Glomerular endothelial cell (primary cell): ENCODE measurements around the gene PGGHG. TPM values are rescaled to one million over a fixed set of nuclear protein-coding genes. Genes with fewer than 3 reads are reported as not detected.
"Not testable (repeated sequence)": the region's sequence is repeated elsewhere in the genome, so short reads cannot be mapped to it uniquely, and the experiment has no call there.

Source experiments
- DNase-seq: peaks from one replicate; pipeline ENCODE4 v3.0.0-alpha.2; 2011; ENCODE audit warnings: low read depth, low spot score; ENCODE audit errors: extremely low read depth
- total RNA-seq: library from RNA; depleted of rRNA; stranded (reverse); fragments of >200 nt; gene quantifications from 2 replicates; pipeline ENCODE4 v1.2.3, GENCODE V29; 2015

PGGHG gene
- total RNA-seq, 1 donor from 2014 or later: 40.7 TPM

GRCh38 chr11:326842-327580 is 38.1 kb downstream of the PGGHG start:
- DNase-seq: no peak

GRCh38 chr11:327581-327923 is 38.6 kb downstream of the PGGHG start:
- DNase-seq: no peak

- DNase-seq: no peak
Observed at GRCh38 chr11:328012-328411, 39.1 kb downstream of the PGGHG start.

GRCh38 chr11:328516-329100 is 39.7 kb downstream of the PGGHG start:
- DNase-seq: not testable (repeated sequence)

GRCh38 chr11:329886-330253 is 40.9 kb downstream of the PGGHG start:
- DNase-seq: no peak

- no peak for DNase-seq
Observed at GRCh38 chr11:330307-330693, 41.4 kb downstream of the PGGHG start.

GRCh38 chr11:330694-331357 is 41.9 kb downstream of the PGGHG start:
- DNase-seq: no peak

GRCh38 chr11:331358-332060 is 42.6 kb downstream of the PGGHG start:
- DNase-seq: no peak

GRCh38 chr11:332651-333480 is 43.9 kb downstream of the PGGHG start:
- DNase-seq: no peak

- DNase-seq: not testable (repeated sequence)
Observed at GRCh38 chr11:333616-334263, 44.8 kb downstream of the PGGHG start.

GRCh38 chr11:334264-334994 is 45.5 kb downstream of the PGGHG start:
- DNase-seq: no peak

GRCh38 chr11:335779-336658 is 47.1 kb downstream of the PGGHG start:
- no peak for DNase-seq

- no peak for DNase-seq
Observed at GRCh38 chr11:336659-337198, 47.8 kb downstream of the PGGHG start.

GRCh38 chr11:337711-338110 is 48.8 kb downstream of the PGGHG start:
- DNase-seq: no peak

GRCh38 chr11:339963-340362 is 51.0 kb downstream of the PGGHG start:
- no peak for DNase-seq

- no peak for DNase-seq
Observed at GRCh38 chr11:340539-341512, 51.9 kb downstream of the PGGHG start.

GRCh38 chr11:342328-342727 is 53.4 kb downstream of the PGGHG start:
- no peak for DNase-seq
